GOT3 (cell line): Measurements from ENCODE around the gene CSTB.

ENCODE experiments used
- DNase-seq: peaks from one replicate; lab custom pipeline; 2025; ENCODE audit warnings: mixed read lengths; lab: John Stamatoyannopoulos, UW

CSTB gene

GRCh38 chr21:43767984-43768867 lies 7.9 kb downstream of the CSTB start:
- no peak for DNase-seq

- no peak for DNase-seq
Measured at GRCh38 chr21:43767498-43767983, 8.6 kb downstream of the CSTB start.

GRCh38 chr21:43766734-43767497 lies 9.2 kb downstream of the CSTB start:
- no peak for DNase-seq

- DNase-seq = no peak
Measured at GRCh38 chr21:43764576-43765495, 11.3 kb downstream of the CSTB start.

- DNase-seq = no peak
Measured at GRCh38 chr21:43763901-43764523, 12.1 kb downstream of the CSTB start.

GRCh38 chr21:43762303-43763128 lies 13.6 kb downstream of the CSTB start:
- no peak for DNase-seq

GRCh38 chr21:43761886-43762285 lies 14.2 kb downstream of the CSTB start:
- no peak for DNase-seq

- no peak for DNase-seq
Measured at GRCh38 chr21:43760391-43760958, 15.6 kb downstream of the CSTB start.

GRCh38 chr21:43759651-43760050 lies 16.5 kb downstream of the CSTB start:
- no peak for DNase-seq

- DNase-seq = no peak
Measured at GRCh38 chr21:43758811-43759210, 17.3 kb downstream of the CSTB start.

GRCh38 chr21:43758111-43758641 lies 17.9 kb downstream of the CSTB start:
- no peak for DNase-seq

GRCh38 chr21:43757601-43758000 lies 18.5 kb downstream of the CSTB start:
- no peak for DNase-seq

GRCh38 chr21:43755820-43756594 lies 20.1 kb downstream of the CSTB start:
- no peak for DNase-seq

GRCh38 chr21:43754948-43755781 lies 20.9 kb downstream of the CSTB start:
- DNase-seq = no peak

GRCh38 chr21:43753439-43753799 lies 22.7 kb downstream of the CSTB start:
- DNase-seq = no peak

- DNase-seq = no peak
Measured at GRCh38 chr21:43752758-43753438, 23.2 kb downstream of the CSTB start.

- no peak for DNase-seq
Measured at GRCh38 chr21:43751955-43752591, 24.0 kb downstream of the CSTB start.
